Ectodermal cell (in vitro differentiated cells): ENCODE results near the gene FRMD8.

Source experiments
- H3K27ac ChIP-seq: 2 replicates; pipeline ENCODE4 v1.7.0; 2013; ENCODE audit warnings: mild to moderate bottlenecking, low read depth, low read length; ENCODE audit not compliant: insufficient read depth, poor library complexity, severe bottlenecking
- H3K27me3 ChIP-seq: 2 replicates; pipeline ENCODE4 v1.7.0; 2013; ENCODE audit warnings: mild to moderate bottlenecking, low read length; ENCODE audit not compliant: insufficient read depth, control insufficient read depth, poor library complexity, severe bottlenecking
- H3K36me3 ChIP-seq: one replicate; pipeline ENCODE4 v1.7.0; 2013; ENCODE audit warnings: low read length; ENCODE audit not compliant: control insufficient read depth, insufficient read depth
- H3K4me1 ChIP-seq: one replicate; pipeline ENCODE4 v1.7.0; 2013; ENCODE audit warnings: low read length; ENCODE audit not compliant: control insufficient read depth, insufficient read depth
- H3K4me3 ChIP-seq: 2 replicates; pipeline ENCODE4 v1.7.0; 2013; ENCODE audit warnings: low read depth, low read length, control low read depth; ENCODE audit not compliant: insufficient read depth
- H3K9me3 ChIP-seq: 2 replicates; pipeline ENCODE4 v1.7.0; 2013; ENCODE audit warnings: mild to moderate bottlenecking, low read length, moderate library complexity; ENCODE audit not compliant: control insufficient read depth
- WGBS, 2 experiments: methylation state at CpG; one replicate each; pipeline ENCODE4 v1.1.7; 2013; ENCODE audit warnings: missing lambda C conversion rate in 2 of 2; 5-methylcytosine and 5-hydroxymethylcytosine counted together

The FRMD8 gene

DNA sequence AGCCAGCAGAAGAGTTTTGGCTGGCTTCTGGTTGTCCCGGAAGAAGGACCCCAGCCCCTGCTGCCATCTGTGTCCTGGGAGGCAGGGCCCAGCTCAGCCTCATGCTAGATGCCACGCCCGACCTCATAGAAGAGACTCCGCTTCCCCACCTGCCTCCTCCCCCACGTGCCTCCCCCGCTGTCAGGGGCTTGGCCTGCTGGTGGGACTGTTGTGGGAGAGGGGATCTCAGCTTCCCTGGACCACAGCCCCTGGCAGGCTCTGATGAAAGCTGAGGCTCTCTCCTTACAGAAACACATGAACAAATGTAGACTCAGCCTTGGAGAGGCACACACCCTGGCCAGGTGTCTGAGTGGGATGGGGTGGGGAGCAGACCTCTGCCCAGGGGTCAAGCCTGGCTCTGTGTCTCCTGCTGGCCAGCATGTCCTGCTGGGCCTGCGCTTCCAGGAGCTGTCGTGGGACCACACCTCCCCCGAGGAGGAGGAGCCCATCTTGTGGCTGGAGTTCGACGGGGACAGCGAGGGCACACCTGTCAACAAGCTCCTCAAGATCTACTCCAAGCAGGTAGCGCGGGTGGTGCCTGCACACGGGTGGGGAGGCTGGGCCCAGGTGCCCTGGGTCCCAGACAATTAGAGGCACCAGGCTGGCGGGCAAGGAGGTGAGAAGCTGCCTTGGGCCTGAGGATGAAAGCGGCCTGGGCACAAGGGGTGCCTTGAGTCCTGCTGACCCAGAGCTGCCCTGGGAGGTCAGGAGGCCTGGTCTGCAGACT, 14.1 kb downstream of the FRMD8 start:
- Histone ChIP-seq H3K27me3 (no peaks in the 10 kb centered on the region), H3K27ac (no peak overlapping the region), H3K4me1 (no peaks in the 10 kb centered on the region), H3K36me3 (peaks cover 7% of the 10 kb centered on the region), H3K4me3 (no peak overlapping the region), H3K9me3 (no peaks in the 10 kb centered on the region)
- 90% methylated on average over 17 of the region's 17 CpGs for WGBS, 2 experiments

DNA sequence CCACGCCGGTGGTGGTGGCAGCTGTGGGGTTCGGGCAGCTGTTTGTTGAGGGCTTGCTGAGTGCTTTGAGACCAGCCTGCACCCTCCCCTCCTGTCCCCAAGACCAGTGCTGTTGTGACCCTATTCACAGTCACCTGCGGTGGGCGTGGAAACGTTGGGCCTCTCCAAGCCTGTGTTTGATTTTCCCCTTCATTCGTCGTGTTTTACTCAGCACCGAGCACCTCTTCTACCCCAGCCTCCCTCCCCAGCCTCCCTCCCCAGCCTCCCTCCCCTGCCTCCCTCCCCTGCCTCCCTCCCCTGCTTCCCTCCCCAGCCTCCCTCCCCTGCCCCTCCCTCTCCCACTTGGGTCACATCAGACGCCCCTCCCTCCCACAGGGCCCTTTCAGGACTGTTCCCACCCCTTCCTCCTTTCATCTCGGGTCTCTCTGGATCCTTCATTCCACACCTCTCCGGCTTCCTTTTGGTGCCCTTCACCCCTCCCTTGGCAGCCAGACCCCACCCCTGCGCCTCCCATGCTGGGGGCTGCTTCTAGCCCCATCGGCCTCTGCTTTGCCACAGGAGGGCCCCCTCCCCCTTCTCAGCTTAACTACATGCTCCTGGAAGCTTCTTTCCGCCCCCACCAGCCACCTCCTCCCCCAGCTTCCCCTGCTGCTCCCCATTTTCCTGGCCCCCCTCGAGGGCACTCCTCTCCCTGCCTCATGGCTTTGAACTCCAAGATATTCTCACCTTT, 14.8 kb downstream of the FRMD8 start:
- Histone ChIP-seq H3K4me1 (no peaks in the 10 kb centered on the region), H3K27me3 (no peaks in the 10 kb centered on the region), H3K9me3 (no peaks in the 10 kb centered on the region), H3K36me3 (peaks cover 7% of the 10 kb centered on the region), H3K4me3 (no peak overlapping the region), H3K27ac (no peak overlapping the region)
- WGBS, 2 experiments, result 72 to 77% methylated on average over 16 of the region's 16 CpGs

DNA sequence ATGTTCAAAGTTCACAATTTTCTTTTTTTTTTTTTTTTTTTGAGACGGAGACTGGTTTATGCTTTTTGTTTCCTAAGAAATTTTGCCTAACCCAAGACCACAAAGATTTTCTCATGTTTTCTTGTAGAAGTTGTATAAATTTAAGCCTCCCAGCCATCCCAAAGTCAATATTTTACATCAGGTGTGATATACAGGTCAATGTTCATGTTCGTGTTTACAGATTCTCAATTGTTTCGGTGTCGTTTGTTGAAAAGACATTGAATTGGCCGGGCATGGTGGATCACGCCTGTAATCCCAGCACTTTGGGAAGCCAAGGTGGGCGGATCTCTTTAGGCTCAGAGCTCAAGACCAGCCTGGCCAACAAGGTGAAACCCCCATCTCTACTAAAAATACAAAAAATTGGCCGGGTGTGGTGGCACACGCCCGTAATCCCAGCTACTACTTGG, 15.4 kb downstream of the FRMD8 start:
- Histone ChIP-seq H3K4me1 (no peaks in the 10 kb centered on the region), H3K36me3 (peaks cover 7% of the 10 kb centered on the region), H3K27me3 (no peaks in the 10 kb centered on the region), H3K27ac (no peak overlapping the region), H3K9me3 (no peaks in the 10 kb centered on the region), H3K4me3 (no peak overlapping the region)
- 91 to 92% methylated on average over 9 of the region's 10 CpGs for WGBS, 2 experiments

GRCh38 chr11:65402790-65403189, 16.4 kb downstream of the FRMD8 start:
- WGBS, 2 experiments, result 98 to 100% methylated on average over 2 of the region's 2 CpGs
- Histone ChIP-seq H3K4me3 (no peak overlapping the region), H3K36me3 (peaks cover 7% of the 10 kb centered on the region), H3K9me3 (no peaks in the 10 kb centered on the region), H3K27me3 (no peaks in the 10 kb centered on the region), H3K27ac (no peak overlapping the region), H3K4me1 (no peaks in the 10 kb centered on the region)

DNA sequence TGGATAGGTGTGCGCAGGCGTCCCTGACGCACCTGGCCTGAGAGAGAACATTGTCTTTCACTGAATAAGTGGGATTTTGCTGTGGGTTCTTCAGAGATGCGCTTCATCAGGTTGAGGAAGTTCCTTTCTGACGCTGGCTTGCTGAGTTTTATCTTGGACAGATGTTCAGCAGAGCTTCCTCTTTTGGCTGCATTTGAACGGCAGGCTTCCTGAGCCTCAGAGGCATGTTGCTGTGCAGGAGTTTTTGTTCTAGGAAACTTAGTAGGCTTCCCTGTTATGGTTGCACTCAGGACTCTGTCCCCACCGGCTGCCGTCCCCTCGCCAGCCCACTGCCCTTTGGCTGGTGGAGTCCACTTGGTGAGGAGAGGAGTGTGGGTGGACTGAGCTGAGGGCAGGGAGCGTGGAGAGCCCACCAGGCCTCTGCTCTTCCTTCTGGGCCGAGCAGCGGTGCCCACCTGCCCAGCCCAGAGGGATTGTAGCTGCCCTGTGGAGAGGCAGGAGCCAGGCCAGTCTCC, 17.2 kb downstream of the FRMD8 start:
- 96% methylated on average over 12 of the region's 12 CpGs for WGBS, 2 experiments

DNA sequence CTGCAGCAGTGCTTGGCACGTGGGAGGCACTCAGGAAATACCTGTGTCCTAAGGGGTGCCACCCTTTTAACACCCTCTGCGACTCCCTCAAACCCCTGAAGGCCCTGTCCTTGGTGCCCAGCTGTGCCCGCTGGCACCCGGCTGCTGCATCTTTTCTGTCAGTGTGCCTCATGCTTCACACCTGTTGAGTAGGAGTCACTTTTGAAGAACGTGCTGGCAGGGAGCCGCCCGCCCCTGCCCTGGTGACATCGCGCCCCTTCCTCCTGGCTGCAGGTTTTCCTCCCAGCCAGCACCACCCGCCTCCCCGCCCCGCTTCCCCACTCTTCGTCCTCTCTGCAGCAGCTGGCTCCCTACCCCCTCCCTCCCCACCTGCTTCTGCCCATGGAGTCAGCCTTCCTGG, 17.8 kb downstream of the FRMD8 start:
- WGBS, 2 experiments, result 92% methylated on average over 13 of the region's 13 CpGs
- no peaks in the 10 kb centered on the region for H3K4me1 ChIP-seq
- peaks cover 7% of the 10 kb centered on the region for H3K36me3 ChIP-seq

More for the DNA sequence above, 17.2 kb downstream of the FRMD8 start:
- Histone ChIP-seq H3K4me3 (no peak overlapping the region), H3K36me3 (peaks cover 7% of the 10 kb centered on the region), H3K9me3 (no peaks in the 10 kb centered on the region), H3K4me1 (no peaks in the 10 kb centered on the region), H3K27me3 (no peaks in the 10 kb centered on the region), H3K27ac (no peak overlapping the region)

GRCh38 chr11:65404638-65405339, 18.4 kb downstream of the FRMD8 start:
- H3K27me3 ChIP-seq, result no peaks in the 10 kb centered on the region
- 95 to 96% methylated on average over 24 of the region's 24 CpGs for WGBS, 2 experiments
- no peak overlapping the region for H3K4me3 ChIP-seq
- H3K9me3 ChIP-seq, result no peaks in the 10 kb centered on the region
- H3K36me3 ChIP-seq, result peaks cover 7% of the 10 kb centered on the region
- H3K4me1 ChIP-seq, result no peaks in the 10 kb centered on the region
- no peak overlapping the region for H3K27ac ChIP-seq

More for the DNA sequence above, 17.8 kb downstream of the FRMD8 start:
- no peak overlapping the region for H3K27ac ChIP-seq
- H3K27me3 ChIP-seq, result no peaks in the 10 kb centered on the region
- no peaks in the 10 kb centered on the region for H3K9me3 ChIP-seq
- no peak overlapping the region for H3K4me3 ChIP-seq

GRCh38 chr11:65410936-65411680, 24.7 kb downstream of the FRMD8 start:
- Histone ChIP-seq H3K27me3 (no peaks in the 10 kb centered on the region), H3K36me3 (no peaks in the 10 kb centered on the region), H3K4me3 (no peak overlapping the region), H3K4me1 (peaks cover 7% of the 10 kb centered on the region), H3K9me3 (no peaks in the 10 kb centered on the region), H3K27ac (no peak overlapping the region)
- WGBS, 2 experiments, result 90 to 91% methylated on average over 29 of the region's 29 CpGs

DNA sequence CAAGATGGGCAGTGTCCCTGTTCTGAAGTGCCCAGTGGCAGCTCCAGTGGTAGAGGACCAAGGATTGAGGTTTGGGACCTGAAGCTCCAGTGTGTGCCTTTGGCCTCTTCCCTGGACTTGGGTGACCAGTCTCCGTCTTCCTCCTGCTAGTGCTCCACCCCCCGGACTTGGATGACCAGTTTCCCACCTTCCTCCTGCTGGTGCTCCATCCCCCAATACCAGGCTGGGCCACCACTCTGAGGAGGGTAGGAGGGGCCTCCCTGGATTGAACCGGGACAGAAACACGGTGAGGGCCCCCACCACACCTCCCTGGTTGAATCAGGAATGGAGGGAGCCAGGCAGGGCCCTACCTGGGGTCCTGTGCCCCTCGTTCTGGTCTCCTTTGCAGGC, 25.2 kb downstream of the FRMD8 start:
- Histone ChIP-seq H3K4me1 (peaks cover 8% of the 10 kb centered on the region), H3K27me3 (no peaks in the 10 kb centered on the region), H3K4me3 (no peak overlapping the region), H3K27ac (no peak overlapping the region), H3K36me3 (no peaks in the 10 kb centered on the region), H3K9me3 (no peaks in the 10 kb centered on the region)
- 88 to 93% methylated on average over 5 of the region's 5 CpGs for WGBS, 2 experiments
